ENCODE results near the gene KLC1.

GRCh38 chr14:103633391-103633790, 4.4 kb downstream of the KLC1 start:
- TF ChIP-seq CTCF (IDR thresholded peaks at IDR 0.05; ENCODE audit: insufficient read depth, low read depth, low read length) (no peak), EZH2 (IDR thresholded peaks at IDR 0.05; ENCODE audit: insufficient read depth, low read length) (no peak)
